HG02798 (cell line): Measurements from ENCODE around the gene KEAP1.

Experiments
- ATAC-seq: cut with Tn5 transposase; IDR thresholded peaks from one replicate; pipeline ENCODE4 v1.9.1; 2021; ENCODE audit warnings: mild to moderate bottlenecking; ENCODE audit not compliant: unreplicated experiment, poor library complexity

Gene KEAP1

DNA sequence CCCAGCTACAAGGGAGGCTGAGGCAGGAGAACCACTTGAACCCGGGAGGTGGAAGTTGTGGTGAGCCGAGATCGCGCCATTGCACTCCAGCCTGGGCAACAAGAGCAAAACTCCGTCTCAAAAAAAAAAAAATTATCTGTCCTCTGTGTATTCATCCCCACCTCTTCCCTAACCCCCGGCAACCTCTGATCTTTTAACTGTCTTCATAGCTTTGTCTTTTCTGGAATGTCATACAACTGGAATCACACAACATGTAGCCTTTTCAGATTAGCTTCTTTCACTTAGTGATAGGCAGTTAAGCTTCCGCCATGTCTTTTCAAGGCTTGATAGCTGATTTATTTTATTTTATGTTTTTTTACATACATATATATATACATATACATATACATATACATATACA lies 22.5 kb upstream of the KEAP1 start:
- ATAC-seq = no peak

DNA sequence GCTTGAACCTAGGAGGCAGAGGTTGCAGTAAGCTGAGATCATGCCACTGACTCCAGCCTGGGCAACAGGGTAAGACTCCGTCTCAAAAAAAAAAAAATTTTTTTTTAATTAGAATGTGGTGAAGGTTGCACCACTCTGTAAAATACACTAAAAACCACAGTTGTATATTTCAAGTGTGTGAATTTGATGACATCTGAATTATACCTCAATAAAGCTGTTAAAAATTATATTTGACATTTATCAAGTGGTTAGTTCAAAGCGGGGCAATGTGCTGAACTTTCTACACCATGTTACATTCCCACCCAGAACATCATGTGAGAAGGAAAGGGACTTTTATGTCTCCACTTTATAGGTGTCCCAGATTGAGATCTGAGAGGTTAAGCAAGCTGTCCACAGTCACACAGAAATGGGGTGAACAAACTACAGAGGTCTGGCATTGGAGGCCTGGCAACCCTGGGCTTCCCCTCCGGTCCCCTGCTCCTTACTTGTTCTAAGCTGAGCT lies 20.0 kb upstream of the KEAP1 start:
- no peak for ATAC-seq

DNA sequence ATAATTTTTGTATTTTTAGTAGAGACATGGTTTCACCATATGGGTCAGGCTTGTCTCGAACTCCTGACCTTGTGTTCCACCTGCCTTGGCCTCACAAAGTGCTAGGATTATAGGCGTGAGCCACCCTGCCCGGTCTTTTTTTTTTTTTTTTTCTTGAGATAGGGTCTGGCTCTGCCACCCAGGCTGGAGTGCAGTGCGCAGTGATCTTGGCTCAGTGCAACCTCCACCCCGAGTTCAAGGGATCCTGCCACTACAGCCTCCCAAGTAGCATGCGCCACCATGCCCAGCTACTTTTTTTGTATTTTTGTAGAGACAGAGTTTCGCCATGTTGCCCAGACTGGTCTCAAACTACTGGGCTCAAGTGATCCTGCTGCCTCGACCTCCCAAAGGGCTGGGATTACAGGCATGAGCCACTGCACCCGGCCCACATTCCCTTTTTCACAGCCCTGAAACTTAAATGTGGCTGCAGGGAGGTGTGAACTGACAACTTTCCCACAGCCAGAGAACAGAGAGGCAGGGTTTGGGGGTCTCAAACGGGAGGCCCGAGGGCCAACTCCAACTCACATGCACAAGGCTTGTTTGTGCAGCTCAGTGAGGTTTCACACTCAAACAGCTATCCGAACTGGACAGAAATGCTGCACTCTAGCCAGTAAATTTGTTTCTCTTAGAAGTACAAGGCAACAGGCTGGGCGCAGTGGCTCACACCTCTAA lies 18.5 kb upstream of the KEAP1 start:
- ATAC-seq = no peak

DNA sequence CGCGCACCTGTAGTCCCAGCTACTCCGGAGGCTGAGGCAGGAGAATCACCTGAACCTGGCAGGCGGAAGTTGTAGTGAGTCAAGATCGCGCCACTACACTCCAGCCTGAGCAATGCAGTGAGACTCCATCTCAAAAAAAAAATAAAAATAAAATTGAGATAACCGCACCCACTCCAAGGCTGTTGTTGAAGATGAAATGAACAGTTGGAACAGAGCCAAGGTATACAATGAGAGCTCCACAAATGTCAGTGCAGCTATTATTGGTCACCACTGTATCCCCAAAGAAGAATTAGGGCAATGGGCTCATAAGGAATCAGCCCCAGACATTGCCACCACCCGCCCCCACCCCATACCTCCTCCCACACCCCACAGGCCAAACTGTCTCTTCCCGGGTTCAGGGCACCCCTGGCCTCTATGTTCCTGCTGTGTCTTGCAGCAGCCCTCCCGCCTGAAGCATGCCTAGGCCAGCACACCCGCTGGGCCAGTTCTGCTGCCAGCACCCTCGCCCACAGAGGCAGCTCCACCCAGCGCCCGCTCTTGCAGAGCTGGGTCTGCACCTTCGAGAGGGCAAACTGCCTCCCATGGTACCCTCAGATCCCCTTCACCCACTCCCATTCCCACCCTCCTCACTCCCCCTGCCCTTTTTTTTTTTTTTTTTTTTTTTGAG lies 17.6 kb upstream of the KEAP1 start:
- no peak for ATAC-seq

DNA sequence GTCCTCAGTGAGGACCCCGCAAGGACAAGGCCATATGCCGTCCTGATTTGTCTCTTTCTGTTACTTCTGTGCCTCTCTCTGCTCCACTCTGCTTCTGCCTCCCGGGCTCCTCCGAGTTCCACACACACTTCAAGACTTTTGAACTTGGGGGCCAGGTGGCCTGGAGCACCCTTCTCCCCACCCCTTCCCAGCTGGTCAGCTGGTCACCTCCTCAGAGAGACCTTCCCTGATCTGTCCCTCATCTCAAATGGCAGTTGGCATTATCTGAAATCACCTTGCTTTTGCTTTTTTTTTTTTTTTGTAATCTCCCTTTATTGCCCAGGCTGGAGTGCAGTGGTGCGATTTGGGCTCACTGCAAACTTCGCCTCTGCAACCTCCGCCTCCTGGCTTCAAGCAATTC lies 16.3 kb upstream of the KEAP1 start:
- ATAC-seq = no peak

DNA sequence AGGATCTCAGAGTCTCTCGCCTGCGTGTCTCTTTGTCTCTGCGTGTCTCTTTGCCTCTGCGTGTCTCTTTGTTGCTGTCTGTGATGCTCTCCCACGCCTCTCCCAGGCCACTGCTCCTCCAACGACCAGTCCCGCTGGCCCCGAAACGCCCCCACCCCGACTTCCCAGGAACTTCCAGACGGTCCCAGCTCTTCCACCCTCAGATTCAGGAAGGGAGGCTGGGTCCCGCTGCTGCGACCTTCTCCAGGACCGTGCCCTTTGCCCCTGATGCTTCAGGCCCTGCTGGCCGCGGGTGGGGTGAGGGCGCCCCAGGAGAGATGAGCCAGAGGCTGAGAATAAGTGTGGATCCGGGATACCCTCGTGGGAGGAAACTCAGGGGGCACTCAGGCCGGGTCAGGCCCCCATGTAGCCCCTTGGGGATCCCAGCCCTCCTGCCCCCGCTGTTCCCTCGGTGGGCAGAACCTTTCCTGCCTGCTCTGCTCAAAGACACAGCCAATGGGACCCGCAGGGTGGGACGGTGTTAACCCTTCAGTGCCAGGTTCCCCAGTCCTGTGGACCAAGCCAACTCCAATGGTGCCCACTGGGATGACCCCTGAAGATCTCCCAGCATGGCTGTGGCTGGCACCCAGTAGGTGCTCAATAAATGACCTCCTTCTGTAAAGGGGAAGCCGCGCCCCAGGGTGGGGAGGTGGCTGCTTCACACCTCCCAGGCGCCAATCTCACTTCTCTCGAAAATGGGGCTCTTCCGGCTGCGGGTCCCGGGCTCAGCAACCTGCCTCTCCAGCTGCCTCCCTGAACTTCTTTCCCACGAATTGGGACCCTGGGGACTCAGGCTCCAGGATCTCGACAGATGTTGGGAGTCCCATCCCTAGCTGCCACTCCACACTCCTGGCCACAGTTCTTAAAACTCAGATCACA lies 15.5 kb upstream of the KEAP1 start:
- ATAC-seq = no peak

DNA sequence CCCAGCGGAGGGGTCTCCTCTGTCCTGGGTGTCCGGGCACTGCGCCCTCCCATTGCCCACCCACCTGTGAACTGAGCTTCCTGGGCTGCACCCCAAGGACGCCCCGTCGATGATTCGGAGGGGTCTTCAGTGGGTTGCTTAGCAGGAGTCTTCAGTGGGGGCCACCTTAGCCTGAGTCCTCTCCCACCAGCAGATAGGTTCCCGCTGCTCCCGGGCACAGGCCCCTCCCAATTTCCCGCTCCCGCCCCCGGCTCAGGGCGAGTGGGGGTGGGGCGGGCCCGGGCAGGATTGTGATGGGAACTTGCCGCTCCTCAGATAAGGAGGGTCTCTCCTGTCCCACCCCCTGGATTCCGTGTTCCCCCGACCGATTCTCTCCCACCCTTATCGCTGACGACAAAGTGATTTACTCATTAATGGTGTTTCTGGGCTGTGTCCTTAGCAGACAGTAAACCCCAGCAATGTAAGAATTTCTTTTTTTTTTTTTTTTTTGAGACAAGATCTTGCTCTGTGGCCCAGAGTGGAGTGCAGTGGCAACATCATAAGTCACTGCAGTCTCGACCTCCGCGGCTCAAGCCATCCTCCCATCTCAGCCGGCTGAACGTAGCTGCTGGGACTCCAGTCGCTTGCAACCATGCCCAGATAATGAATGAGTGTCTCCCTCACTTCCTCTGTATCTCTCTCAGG lies 14.7 kb upstream of the KEAP1 start:
- no peak for ATAC-seq

DNA sequence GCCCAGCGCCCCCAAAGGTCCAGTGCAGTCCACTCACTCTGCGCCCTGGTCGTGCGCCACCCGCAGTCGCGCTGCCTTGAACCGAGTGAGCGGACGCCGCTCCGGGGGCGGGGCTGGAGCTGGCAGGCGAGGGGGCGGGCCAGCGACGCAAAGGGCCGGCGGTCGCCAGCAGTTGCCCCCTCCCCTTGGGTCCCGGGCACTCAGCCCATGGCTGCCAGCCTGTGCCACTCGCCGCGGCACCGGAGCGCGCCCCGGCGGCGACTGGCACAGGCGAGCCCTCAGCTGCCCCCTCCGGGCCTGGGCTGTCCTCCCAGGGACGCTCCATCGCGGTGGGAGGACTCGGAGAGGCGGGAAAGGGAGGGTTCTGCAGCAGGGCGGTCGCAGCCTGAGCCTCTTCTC lies 14.2 kb upstream of the KEAP1 start, which contains the start of gene S1PR5:
TSS of gene S1PR5 (minus strand) at position 87 of the 399 bp plus-strand sequence. CDS start 2,436 bp downstream, outside the sequence.
- ATAC-seq = no peak

DNA sequence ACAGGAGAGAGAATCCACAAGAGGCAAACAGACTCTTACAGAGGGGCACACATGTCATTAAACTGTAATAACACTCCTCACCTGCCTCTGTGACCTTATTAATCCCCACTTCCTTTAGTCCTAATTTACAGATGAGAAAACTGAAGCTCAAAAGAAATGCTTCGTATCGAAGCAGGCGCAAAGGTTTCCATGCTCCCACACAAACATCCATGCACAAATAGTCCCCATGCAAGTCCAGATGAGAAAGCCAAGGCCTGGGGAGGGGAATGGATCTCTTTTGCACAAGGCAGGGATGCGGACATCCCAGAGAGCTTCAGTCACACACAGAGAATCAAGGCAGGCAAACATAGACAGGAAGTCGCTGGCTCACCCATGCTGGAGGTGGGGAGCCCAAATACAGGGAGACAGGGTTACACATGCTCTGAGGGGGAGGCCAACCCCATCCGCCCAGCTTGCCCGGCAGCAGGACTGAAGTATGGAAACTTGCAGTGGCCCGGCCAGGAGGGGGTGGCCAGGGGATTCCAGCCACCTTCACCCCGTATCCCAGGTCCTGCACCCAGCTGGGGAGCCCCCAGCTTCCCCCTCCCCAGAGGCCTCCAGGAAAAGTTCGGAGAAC lies 13.6 kb upstream of the KEAP1 start:
- no peak for ATAC-seq

DNA sequence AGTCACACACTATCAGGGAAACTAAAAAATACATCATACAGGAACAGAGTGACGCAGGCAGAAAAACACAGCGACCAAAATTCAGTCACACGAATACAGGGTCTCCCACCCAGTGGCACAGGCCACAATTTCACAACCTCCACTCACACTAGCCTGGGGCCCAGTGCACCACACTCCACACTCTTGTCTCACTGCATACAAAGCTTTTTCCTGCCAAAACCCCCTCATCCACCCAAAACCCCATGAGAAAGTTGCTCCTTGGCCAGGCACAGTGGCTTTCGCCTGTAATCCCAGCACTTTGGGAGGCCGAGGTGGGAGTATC lies 12.9 kb upstream of the KEAP1 start:
- ATAC-seq = no peak

DNA sequence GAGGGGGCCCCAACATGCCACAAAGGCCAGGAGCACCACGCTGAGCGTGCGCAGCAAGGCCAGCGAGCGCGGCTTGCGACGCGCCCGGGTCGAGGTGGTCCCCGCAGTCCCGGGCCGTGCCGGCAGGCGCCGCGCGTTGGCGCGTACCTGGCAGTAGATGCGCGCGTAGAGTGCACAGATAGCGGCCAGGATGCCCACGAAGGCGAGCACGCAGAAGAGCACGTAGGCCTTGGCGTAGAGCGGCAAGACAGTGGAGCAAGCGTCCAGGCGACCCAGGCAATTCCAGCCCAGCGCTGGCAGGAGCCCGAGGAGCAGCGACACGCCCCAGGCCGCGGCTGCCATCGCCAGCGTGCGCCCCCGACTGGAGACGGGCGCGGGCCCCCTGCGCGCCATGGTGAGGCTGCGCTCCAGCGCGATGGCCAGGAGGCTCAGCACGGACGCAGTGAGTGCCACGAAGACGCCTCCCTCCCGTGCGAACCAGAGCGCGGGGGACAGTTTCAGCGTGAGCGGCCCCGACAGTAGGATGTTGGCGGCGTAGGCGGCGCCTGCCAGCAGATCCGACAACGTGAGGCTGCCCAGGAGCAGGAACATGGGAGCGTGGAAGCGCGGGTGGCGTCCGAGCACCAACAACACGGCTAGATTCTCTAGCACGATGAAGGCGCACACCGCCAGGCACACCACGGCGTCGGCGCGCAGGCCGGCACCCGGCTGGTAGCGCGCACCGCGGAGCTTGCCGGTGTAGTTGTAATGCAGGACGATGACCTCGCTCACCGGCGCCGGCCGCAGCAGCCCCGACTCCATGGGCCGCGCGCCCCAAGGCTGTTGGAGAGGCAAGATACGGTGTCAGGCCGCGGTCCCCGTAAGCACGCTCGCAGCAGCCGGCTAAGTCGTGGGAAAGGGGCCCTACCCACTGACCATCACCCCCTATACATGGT lies 11.3 kb upstream of the KEAP1 start:
- no peak for ATAC-seq

DNA sequence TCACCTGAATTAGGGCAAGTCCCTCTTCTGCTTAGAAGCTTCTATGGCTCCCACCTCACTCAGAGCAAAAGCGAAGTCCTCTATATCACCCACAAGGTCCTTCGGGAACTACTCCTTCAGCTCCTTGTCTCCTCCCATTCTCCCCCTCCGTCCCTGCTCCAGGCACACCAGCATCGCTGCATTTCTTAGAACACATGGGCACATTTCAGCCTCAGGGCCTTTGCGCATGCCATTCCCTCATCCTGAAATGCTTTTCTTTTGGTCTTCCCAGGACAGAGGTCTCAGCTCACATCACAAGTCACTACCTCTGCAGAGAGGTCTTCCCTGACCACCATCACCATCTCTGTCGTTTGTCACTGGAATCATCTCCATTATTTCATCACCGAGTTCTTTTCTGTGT lies 10.1 kb upstream of the KEAP1 start:
- no peak for ATAC-seq

DNA sequence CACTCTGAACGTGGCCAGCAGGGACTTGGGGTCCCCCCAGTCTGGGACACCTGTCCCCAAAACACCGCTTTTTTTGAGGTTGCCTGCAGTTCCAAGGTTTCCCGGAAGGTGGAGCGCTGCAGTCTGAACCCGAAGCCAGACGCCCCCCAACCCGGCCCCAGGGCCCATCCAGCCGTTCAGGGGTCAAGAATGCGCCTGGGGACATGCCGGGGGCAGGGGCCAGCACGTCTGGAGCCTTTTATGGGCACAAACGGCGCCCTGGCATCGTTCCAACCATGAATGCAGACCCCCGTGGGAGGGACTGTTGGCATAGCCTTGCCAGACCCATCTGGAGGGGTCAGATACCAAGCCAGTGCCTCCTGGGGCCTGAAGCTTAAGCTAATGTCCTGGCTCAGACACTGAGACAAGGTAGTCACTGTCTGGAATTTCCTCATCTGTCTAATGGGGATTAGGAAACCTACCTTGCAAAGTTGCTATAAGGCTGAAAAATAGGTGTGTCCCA lies 7.2 kb upstream of the KEAP1 start:
- ATAC-seq = no peak

DNA sequence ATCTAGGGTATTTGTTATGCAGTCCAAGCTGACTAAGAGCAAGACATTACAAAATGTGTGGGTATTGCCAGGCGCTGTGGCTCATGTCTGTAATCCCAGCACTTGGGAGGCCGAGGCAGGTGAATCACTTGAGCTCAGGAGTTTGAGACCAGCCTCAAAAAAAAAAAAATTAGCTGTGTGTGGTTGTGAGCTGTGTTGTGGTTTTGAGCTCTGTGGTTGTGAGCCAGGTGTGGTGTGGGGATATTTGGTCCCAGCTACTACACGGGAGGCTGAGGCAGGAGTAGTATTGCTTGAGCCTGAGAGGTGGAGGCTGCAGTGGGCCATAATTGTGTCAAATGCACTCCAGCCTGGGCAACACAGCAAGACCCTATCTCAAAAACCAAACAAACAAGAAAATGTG lies 5.6 kb upstream of the KEAP1 start:
- no peak for ATAC-seq

DNA sequence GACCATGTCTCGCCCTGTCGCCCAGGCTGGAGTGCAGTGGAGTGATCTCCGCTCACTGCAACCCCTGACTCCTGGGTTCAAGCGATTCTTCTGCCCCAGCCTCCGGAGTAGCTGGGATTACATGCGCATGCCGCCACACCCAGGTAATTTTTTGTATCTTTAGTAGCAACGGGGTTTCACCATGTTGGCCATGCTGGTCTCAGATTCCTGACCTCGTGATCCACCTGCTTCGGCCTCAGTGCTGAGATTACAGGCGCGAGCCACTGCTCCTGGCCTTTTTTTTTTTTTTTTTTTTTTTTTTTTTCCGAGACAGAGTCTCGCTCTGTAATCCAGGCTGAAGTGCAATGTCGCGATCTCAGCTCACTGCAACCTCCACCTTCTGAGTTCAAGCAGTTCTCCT lies 4.9 kb upstream of the KEAP1 start:
- no peak for ATAC-seq

DNA sequence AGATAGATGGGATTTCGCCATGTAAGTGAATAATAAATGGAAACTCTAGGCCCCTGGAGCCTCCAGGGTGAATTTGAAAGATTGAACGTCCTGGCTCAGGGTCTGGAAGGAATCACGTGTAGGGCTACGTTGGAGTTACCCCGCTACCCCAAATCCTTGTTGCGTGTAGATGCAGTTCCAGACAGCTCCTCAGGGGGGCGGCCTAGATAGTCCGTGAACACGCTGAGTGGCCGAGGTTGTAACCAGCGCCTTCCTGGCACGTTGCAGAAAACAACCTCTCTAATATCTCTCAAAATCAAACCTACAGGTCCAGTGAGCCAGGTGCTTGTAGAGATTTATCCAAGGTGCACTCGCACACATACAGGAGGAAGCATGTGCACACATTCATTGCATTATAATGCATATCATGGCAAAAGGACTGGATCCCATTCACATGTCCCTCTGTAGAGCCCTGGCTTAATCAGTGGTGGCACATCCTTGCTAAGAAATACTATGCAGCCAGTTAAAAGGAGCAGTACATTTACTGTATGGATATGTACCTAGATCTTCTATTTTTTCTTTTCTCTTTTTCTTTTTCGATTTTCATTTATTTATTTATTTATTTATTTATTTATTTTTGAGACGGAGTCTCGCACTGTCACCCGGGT lies 2.5 kb upstream of the KEAP1 start:
- no peak for ATAC-seq

DNA sequence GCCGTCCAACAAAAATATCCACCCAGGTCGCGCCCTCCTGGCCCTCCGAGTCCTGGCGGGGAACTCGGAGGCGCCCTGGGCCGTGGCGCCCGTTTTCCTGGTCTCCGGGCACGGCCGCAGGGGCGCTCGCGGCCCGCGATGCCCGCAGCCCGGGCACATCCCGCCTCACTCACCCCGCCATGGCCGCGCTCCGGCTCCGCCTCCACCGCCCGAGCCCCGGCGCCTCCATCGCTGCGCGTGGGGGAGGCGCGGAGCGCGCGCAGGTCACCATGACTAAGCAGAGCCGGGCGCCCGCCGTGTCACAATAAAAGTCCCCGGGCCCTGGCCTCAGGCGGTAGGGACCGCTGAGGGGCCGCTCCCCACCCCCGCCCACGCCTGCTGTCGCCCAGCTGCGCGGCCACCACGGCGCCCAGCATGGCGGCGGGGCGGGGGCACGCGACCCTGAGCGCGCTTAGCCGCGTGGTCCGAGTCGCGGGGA lies 593 bp downstream of the KEAP1 start:
- peak; percentile 90 for ATAC-seq

DNA sequence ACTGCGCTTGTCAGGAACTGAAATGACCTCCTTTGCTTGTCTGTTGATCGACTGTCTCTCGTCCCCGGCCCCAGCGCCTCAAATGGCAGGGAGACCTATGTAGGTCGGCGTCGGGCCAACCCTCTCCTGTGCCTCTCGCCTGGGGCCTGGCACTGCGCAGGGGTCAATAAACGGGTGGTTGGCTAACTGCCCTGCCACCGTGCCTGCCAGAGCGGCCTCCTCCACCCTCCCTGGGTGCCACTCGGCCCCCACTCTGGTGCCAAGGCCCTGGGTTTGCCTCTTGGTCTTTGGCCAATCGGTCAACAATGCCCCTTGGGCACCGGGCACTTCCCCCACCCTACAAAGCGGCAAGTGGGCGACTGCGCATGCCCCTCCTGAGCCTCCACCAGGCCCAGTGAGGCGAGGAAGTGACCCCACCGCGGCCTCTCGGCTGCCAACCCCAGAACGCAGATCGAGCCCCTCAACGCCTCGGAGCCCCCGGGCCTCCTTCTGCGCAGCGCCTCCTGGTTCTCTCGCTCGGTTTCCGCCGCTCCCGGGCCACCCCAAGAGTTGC lies 1.1 kb downstream of the KEAP1 start:
- ATAC-seq = peak; percentile 44
